IMR-90 (cell line): ENCODE measurements around the gene EVL. TPM values are rescaled to one million over a fixed set of nuclear protein-coding genes. Genes with fewer than 3 reads are reported as not detected.

Experiments used
- ATAC-seq: fragments of 200-7000 bp; cut with Tn5 transposase; 2 replicates; pipeline ENCODE4 v1.9.1; 2020; ENCODE audit warnings: low read depth, mild to moderate bottlenecking, moderate library complexity
- BruUV-seq: library from RNA; stranded (reverse); fragments of 400-500 nt; replicated peaks from 2 replicates; lab custom pipeline; 2021; lab: Mats Ljungman, UMichigan
- CTCF ChIA-PET: fragments of 300-600 bp; formaldehyde crosslinking; extraction: SDS; loops from one replicate; lab custom pipeline; 2021; ENCODE audit warnings: antibody characterized with exemption; lab: Yijun Ruan, JAX
- POLR2A ChIA-PET: fragments of 300-600 bp; sonication (Branson Sonifier 250); formaldehyde crosslinking; loops from one replicate; lab custom pipeline; 2022; ENCODE audit warnings: antibody characterized with exemption; ENCODE audit not compliant: unreplicated experiment; lab: Charles Lee
- DNase-seq: peaks from one replicate; pipeline ENCODE4 v3.0.0; 2013
- H2AFZ ChIP-seq: replicated peaks from 2 replicates; pipeline ENCODE3; 2013; ENCODE audit warnings: low read length, mild to moderate bottlenecking; ENCODE audit not compliant: poor library complexity
- H2AK5ac ChIP-seq: 2 replicates; pipeline ENCODE4 v1.6.1; 2013; ENCODE audit warnings: low read depth, low read length, inconsistent platforms
- H2AK9ac ChIP-seq: replicated peaks from 2 replicates; pipeline ENCODE3; 2013; ENCODE audit warnings: mild to moderate bottlenecking, low read depth, low read length, moderate library complexity; ENCODE audit not compliant: poor library complexity
- H2BK120ac ChIP-seq: 2 replicates; pipeline ENCODE4 v1.6.1; 2013; ENCODE audit warnings: low read depth, low read length, inconsistent platforms
- H2BK15ac ChIP-seq: 3 replicates; pipeline ENCODE4 v1.6.1; 2013; ENCODE audit warnings: low read depth, low read length, inconsistent platforms
- H2BK20ac ChIP-seq: 2 replicates; pipeline ENCODE4 v1.6.1; 2013; ENCODE audit warnings: low read depth, mild to moderate bottlenecking, inconsistent platforms, low read length, moderate library complexity
- H2BK5ac ChIP-seq: 2 replicates; pipeline ENCODE4 v1.6.1; 2013; ENCODE audit warnings: mild to moderate bottlenecking, low read depth, low read length, inconsistent platforms; ENCODE audit not compliant: poor library complexity, severe bottlenecking
- H3K14ac ChIP-seq: replicated peaks from 2 replicates; pipeline ENCODE4 v1.6.1; 2013; ENCODE audit warnings: low read depth, low read length, inconsistent platforms
- H3K18ac ChIP-seq: 2 replicates; pipeline ENCODE4 v1.6.1; 2013; ENCODE audit warnings: low read depth, low read length, control low read depth
- H3K23ac ChIP-seq: 2 replicates; pipeline ENCODE4 v1.6.1; 2013; ENCODE audit warnings: low read depth, low read length, inconsistent platforms
- H3K27ac ChIP-seq: 2 replicates; pipeline ENCODE4 v1.5.1; 2013; ENCODE audit warnings: mild to moderate bottlenecking, control low read depth, low read length; ENCODE audit not compliant: insufficient read depth
- H3K27me3 ChIP-seq: 2 replicates; pipeline ENCODE4 v1.6.1; 2013; ENCODE audit warnings: low read length; ENCODE audit not compliant: control insufficient read depth, insufficient read depth
- H3K36me3 ChIP-seq: 2 replicates; pipeline ENCODE4 v1.6.1; 2013; ENCODE audit warnings: low read length, mixed read lengths; ENCODE audit not compliant: control insufficient read depth, insufficient read depth
- H3K4ac ChIP-seq: 2 replicates; pipeline ENCODE4 v1.6.1; 2013; ENCODE audit warnings: low read depth, low read length, inconsistent platforms
- H3K4me1 ChIP-seq: 2 replicates; pipeline ENCODE4 v1.6.1; 2013; ENCODE audit warnings: low read length, mixed read lengths; ENCODE audit not compliant: control insufficient read depth, insufficient read depth
- H3K4me2 ChIP-seq: 2 replicates; pipeline ENCODE4 v1.6.1; 2013; ENCODE audit warnings: low read depth, mild to moderate bottlenecking, control low read depth, low read length, moderate library complexity
- H3K4me3 ChIP-seq: 2 replicates; pipeline ENCODE4 v1.5.1; 2013; ENCODE audit warnings: low read depth, mild to moderate bottlenecking, control low read depth, low read length, moderate library complexity; ENCODE audit not compliant: insufficient read depth
- H3K56ac ChIP-seq: 2 replicates; pipeline ENCODE4 v1.6.1; 2013; ENCODE audit warnings: low read length, inconsistent platforms; ENCODE audit not compliant: insufficient read depth; ENCODE audit errors: extremely low read depth
- H3K79me1 ChIP-seq, 2 experiments: 2 replicates each; pipeline ENCODE4 v1.6.1; 2013; ENCODE audit warnings: low read length in 2 of 2, inconsistent platforms in 1 of 2, low read depth in 1 of 2
- H3K9ac ChIP-seq: 2 replicates; pipeline ENCODE4 v1.6.1; 2013; ENCODE audit warnings: low read depth, low read length, control low read depth
- H3K9me1 ChIP-seq: 2 replicates; pipeline ENCODE4 v1.6.1; 2013; ENCODE audit warnings: low read length, inconsistent platforms; ENCODE audit not compliant: insufficient read depth
- H3K9me3 ChIP-seq: 2 replicates; pipeline ENCODE4 v1.6.1; 2013; ENCODE audit warnings: low read length; ENCODE audit not compliant: control insufficient read depth, insufficient read depth
- H4K20me1 ChIP-seq: 2 replicates; pipeline ENCODE4 v1.6.1; 2013; ENCODE audit warnings: low read length, inconsistent platforms; ENCODE audit not compliant: insufficient read depth
- H4K5ac ChIP-seq: 2 replicates; pipeline ENCODE4 v1.6.1; 2013; ENCODE audit warnings: mild to moderate bottlenecking, low read depth, low read length, control low read depth
- H4K8ac ChIP-seq, 2 experiments: 2 replicates each; pipeline ENCODE4 v1.6.1; 2013; ENCODE audit warnings: low read depth in 2 of 2, low read length in 2 of 2, control low read depth in 1 of 2, inconsistent platforms in 1 of 2
- H4K91ac ChIP-seq: 2 replicates; pipeline ENCODE4 v1.6.1; 2013; ENCODE audit warnings: low read depth, low read length, inconsistent platforms; ENCODE audit not compliant: insufficient read depth
- BHLHE40 ChIP-seq: fragments of 150-350 bp; IDR thresholded peaks from 2 replicates; pipeline ENCODE4 v1.6.1; 2016; ENCODE audit warnings: mild to moderate bottlenecking, low read depth, low read length
- CEBPB ChIP-seq: IDR thresholded peaks from 2 replicates; pipeline ENCODE4 v1.6.1; 2012; ENCODE audit warnings: low read depth, low read length, improper control_type of control experiment
- CHD1 ChIP-seq: IDR thresholded peaks from 2 replicates; pipeline ENCODE4 v1.6.1; 2012; ENCODE audit warnings: low read depth, low read length, improper control_type of control experiment
- CTCF ChIP-seq: conservative IDR thresholded peaks from 2 replicates; pipeline ENCODE4 v1.5.1; 2012; ENCODE audit warnings: mild to moderate bottlenecking, low read depth, low read length, improper control_type of control experiment
- ELK1 ChIP-seq: fragments of 150-350 bp; IDR thresholded peaks from 2 replicates; pipeline ENCODE4 v1.6.1; 2016; ENCODE audit warnings: low read depth, mild to moderate bottlenecking, low read length, moderate library complexity, borderline replicate concordance
- FOS ChIP-seq: fragments of 150-350 bp; IDR thresholded peaks from 2 replicates; pipeline ENCODE4 v1.6.1; 2016; ENCODE audit warnings: low read depth, low read length
- MAFK ChIP-seq: IDR thresholded peaks from 2 replicates; pipeline ENCODE4 v1.6.1; 2012; ENCODE audit warnings: low read depth, low read length, improper control_type of control experiment
- NFE2L2 ChIP-seq: fragments of 150-350 bp; IDR thresholded peaks from 2 replicates; pipeline ENCODE4 v1.6.1; 2016; ENCODE audit warnings: low read depth, mild to moderate bottlenecking, low read length
- RAD21 ChIP-seq: IDR thresholded peaks from 2 replicates; pipeline ENCODE4 v1.6.1; 2012; ENCODE audit warnings: low read length, improper control_type of control experiment
- RCOR1 ChIP-seq: IDR thresholded peaks from 2 replicates; pipeline ENCODE4 v1.6.1; 2012; ENCODE audit warnings: mild to moderate bottlenecking, low read length, improper control_type of control experiment; ENCODE audit not compliant: insufficient replicate concordance
- SMC3 ChIP-seq: fragments of 150-350 bp; IDR thresholded peaks from 2 replicates; pipeline ENCODE4 v1.6.1; 2016; ENCODE audit warnings: low read depth, mild to moderate bottlenecking, antibody characterized with exemption, low read length, moderate library complexity
- USF2 ChIP-seq: fragments of 150-350 bp; IDR thresholded peaks from 2 replicates; pipeline ENCODE4 v1.6.1; 2017; ENCODE audit warnings: mild to moderate bottlenecking, antibody characterized with exemption, low read length, low read depth
- WGBS, 2 experiments: methylation state at CpG; one replicate each; pipeline versions ENCODE4 v1.1.5 to v1.1.7; 2013; ENCODE audit warnings: missing lambda C conversion rate in 2 of 2; ENCODE audit not compliant: insufficient read length in 1 of 2; ENCODE audit errors: extremely low coverage in 2 of 2; 5-methylcytosine and 5-hydroxymethylcytosine counted together
- dilution Hi-C: fragments of 300-500 bp; cut with HindIII; formaldehyde crosslinking; loops from one replicate; pipeline ENCODE4 v1.14.3; 2018; ENCODE audit warnings: low sequenced_read_pairs; ENCODE audit not compliant: unreplicated experiment
- in situ Hi-C: fragments of 300-500 bp; cut with MboI; formaldehyde crosslinking; loops from 3 replicates; pipeline ENCODE4 v1.14.3; 2019; ENCODE audit warnings: low sequenced_read_pairs, inconsistent platforms, mixed read lengths
- intact Hi-C: fragments of 100-400 bp; cut with micrococcal nuclease; formaldehyde crosslinking; loops from 2 replicates; pipeline ENCODE4 v1.10.0; 2022
- polyA plus RNA-seq, 3 experiments: library from polyadenylated mRNA; depleted of rRNA; stranded (reverse); fragments of >200 nt; gene quantifications; 2 replicates each; pipeline ENCODE4 v1.2.3, GENCODE V29; 2012; ENCODE audit warnings: low replicate concordance in 1 of 3
- total RNA-seq: library from RNA; depleted of rRNA; stranded (reverse); fragments of >200 nt; gene quantifications from 2 replicates; pipeline ENCODE4 v1.2.3, GENCODE V29; 2012

The EVL gene
- total and polyA plus RNA-seq, 2 of the 4 experiments (the other 2 are of a cell fraction) = 7.2 to 36.5 TPM

GRCh38 chr14:100142073-100143040 is 77.1 kb downstream of the EVL start (continued):
- TF ChIP-seq ELK1 (no peak), SMC3 (no peak)

- H3K4me2 ChIP-seq = no peak overlapping the region
- no TSS peak for BruUV-seq
- H3K27ac ChIP-seq = no peak overlapping the region
- no peak overlapping the region for H2BK20ac ChIP-seq
- H2AFZ ChIP-seq = no peak overlapping the region
- no peaks in the 10 kb centered on the region for H3K79me1 ChIP-seq
- H3K9ac ChIP-seq = no peak overlapping the region
- H3K4me1 ChIP-seq = no peaks in the 10 kb centered on the region
- ATAC-seq = no peak
- no peak overlapping the region for H3K14ac ChIP-seq
- H2BK5ac ChIP-seq = no peak overlapping the region
- no peak overlapping the region for H2AK5ac ChIP-seq
- H3K23ac ChIP-seq = no peak overlapping the region
- TF ChIP-seq CTCF (no peak), BHLHE40 (no peak), USF2 (no peak), RCOR1 (no peak), CHD1 (no peak), SMC3 (no peak), CEBPB (no peak), FOS (no peak), MAFK (no peak), NFE2L2 (no peak), RAD21 (no peak)
- no peak overlapping the region for H4K91ac ChIP-seq
- H3K4me3 ChIP-seq = no peak overlapping the region
- CTCF ChIA-PET = no interaction called here
- no peaks in the 10 kb centered on the region for H3K9me1 ChIP-seq
- no peak for DNase-seq
- 99% methylated on average over 10 of the region's 18 CpGs; no CpG with 5 or more reads in 1 of the 2 experiments for whole genome bisulfite sequencing, 2 experiments
- H3K36me3 ChIP-seq = peaks cover 5% of the 10 kb centered on the region; the same call in 1 of the 2 replicates
- H3K18ac ChIP-seq = no peak overlapping the region
- no peak overlapping the region for H2BK120ac ChIP-seq
- POLR2A ChIA-PET = no interaction called here
- in situ Hi-C loops = no loop called here
- no peak overlapping the region for H2BK15ac ChIP-seq
- H2AK9ac ChIP-seq = no peak overlapping the region
- dilution Hi-C loops = no loop called here
- no peaks in the 10 kb centered on the region for H4K20me1 ChIP-seq
- no peaks in the 10 kb centered on the region for H3K27me3 ChIP-seq
- H3K9me3 ChIP-seq = no peaks in the 10 kb centered on the region
- no peak overlapping the region for H4K5ac ChIP-seq
- no peak overlapping the region for H3K56ac ChIP-seq
- H4K8ac ChIP-seq = no peak overlapping the region
- H3K4ac ChIP-seq = no peak overlapping the region
- intact Hi-C loops = no loop called here
Observed at GRCh38 chr14:100143523-100143922, 78.3 kb downstream of the EVL start.
